K562 (cell line): Measurements from ENCODE around the gene ENTPD8. TPM values are rescaled to one million over a fixed set of nuclear protein-coding genes. Genes with fewer than 3 reads are reported as not detected.

ENCODE experiments used
- BMI1 ChIP-seq: fragments of 150-350 bp; IDR thresholded peaks from 2 replicates; pipeline ENCODE4 v1.6.1; 2014; ENCODE audit warnings: low read length
- CEBPZ ChIP-seq: fragments of 150-350 bp; IDR thresholded peaks from 2 replicates; pipeline ENCODE4 v1.6.1; 2014; ENCODE audit warnings: low read depth, mild to moderate bottlenecking, low read length, borderline replicate concordance
- HMBOX1 ChIP-seq: sonication (generic); IDR thresholded peaks from 2 replicates; pipeline ENCODE4 v1.6.1; 2016
- KAT7 ChIP-seq: sonication (generic); formaldehyde crosslinking; IDR thresholded peaks from 2 replicates; pipeline ENCODE4 v1.8.0; 2022; ENCODE audit warnings: missing genetic modification reagents, mild to moderate bottlenecking, borderline replicate concordance
- MEF2A ChIP-seq: IDR thresholded peaks from 2 replicates; pipeline ENCODE4 v1.6.1; 2011; ENCODE audit warnings: low read depth, mild to moderate bottlenecking, low read length, moderate library complexity; ENCODE audit not compliant: control insufficient read depth
- RBFOX2 ChIP-seq: fragments of 200-400 bp; formaldehyde crosslinking; IDR thresholded peaks from 2 replicates; pipeline ENCODE4 v1.6.1; 2017; ENCODE audit warnings: low read depth, mild to moderate bottlenecking, low read length, moderate library complexity
- SIX5 ChIP-seq, 2 experiments: IDR thresholded peaks; 2 replicates each; pipeline ENCODE4 v1.6.1; 2011; ENCODE audit warnings: low read length in 2 of 2, borderline replicate concordance in 1 of 2, low read depth in 1 of 2, mild to moderate bottlenecking in 1 of 2, moderate library complexity in 1 of 2; ENCODE audit not compliant: insufficient read depth in 1 of 2
- ZBED1 ChIP-seq: IDR thresholded peaks from 2 replicates; pipeline ENCODE4 v1.6.1; 2014
- ZBTB17 ChIP-seq: fragments of 450-650 bp; formaldehyde crosslinking; IDR thresholded peaks from 2 replicates; pipeline ENCODE4 v1.4.0; 2020; ENCODE audit warnings: mild to moderate bottlenecking
- ZBTB33 ChIP-seq: sonication (generic); formaldehyde crosslinking; IDR thresholded peaks from 2 replicates; pipeline ENCODE4 v1.8.1; 2023; ENCODE audit warnings: mild to moderate bottlenecking, missing genetic modification reagents
- ZC3H11A ChIP-seq: IDR thresholded peaks from 2 replicates; pipeline ENCODE4 v1.6.1; 2012; ENCODE audit warnings: low read depth, low read length, improper control_type of control experiment
- ZFPM2 ChIP-seq: fragments of 250-450 bp; sonication (Bioruptor Pico); IDR thresholded peaks from 2 replicates; pipeline ENCODE4 v1.5.1; 2022; ENCODE audit warnings: mild to moderate bottlenecking
- ZNF184 ChIP-seq: sonication (generic); formaldehyde crosslinking; IDR thresholded peaks from 2 replicates; pipeline ENCODE4 v1.5.0; 2020; ENCODE audit warnings: missing genetic modification reagents
- ZNF41 ChIP-seq: fragments of 250-450 bp; sonication (Bioruptor Pico); conservative IDR thresholded peaks from 2 replicates; pipeline ENCODE4 v1.4.0; 2020; ENCODE audit warnings: mild to moderate bottlenecking
- polyA plus RNA-seq, 8 experiments: library from polyadenylated mRNA; depleted of rRNA in 4 of 8; stranded (reverse) in 5 of 8; unstranded in 3 of 8; fragments of >200 nt; fragmentation: Nextera tagmentation in 2 of 8; fragmentation: Illumina TruSeq in 1 of 8; extraction: Ambion mirVana in 2 of 8; extraction: Trizol in 1 of 8; gene quantifications; 2 replicates each; pipeline versions ENCODE4 v1.2.1 to v1.2.3, GENCODE V29; 2011 to 2014; ENCODE audit warnings: inconsistent platforms in 1 of 8, missing spikeins in 1 of 8
- total RNA-seq, 7 experiments: library from RNA; depleted of rRNA in 6 of 7; stranded (reverse); fragments of >200 nt in 6 of 7; fragmentation: Illumina TruSeq in 2 of 7; extraction: Trizol in 2 of 7; gene quantifications; 2 replicates each; pipeline versions ENCODE4 v1.2.1 to v1.2.3, GENCODE V29; 2011 to 2021; ENCODE audit warnings: low replicate concordance in 1 of 7
- TF ChIP-seq, protein P1 (sequence below): fragments of 250-450 bp; sonication (Bioruptor Pico); IDR thresholded peaks from 2 replicates; pipeline ENCODE4 v1.4.0; 2020; ENCODE audit warnings: mild to moderate bottlenecking, moderate library complexity, borderline replicate concordance
- TF ChIP-seq, protein P2 (sequence below): sonication (generic); formaldehyde crosslinking; IDR thresholded peaks from 2 replicates; pipeline ENCODE4 v1.8.0; 2022; ENCODE audit warnings: mild to moderate bottlenecking, missing genetic modification reagents, borderline replicate concordance

ENTPD8 gene
- total and polyA plus RNA-seq, 9 of the 15 experiments (the other 6 are each of a cell fraction or from before 2014, with no cell fraction given): 0.06 to 0.27 (median 0.19) TPM; not detected in 5

GRCh38 chr9:137454597-137455358 is 13.6 kb upstream of the ENTPD8 start (continued):
- no peak for TF ChIP-seq ZBTB17 (CRISPR knock-in tag)
- TF ChIP-seq RBFOX2: peak; percentile 48
- TF ChIP-seq ZNF184 (CRISPR knock-in tag): no peak
- no peak for TF ChIP-seq ZNF41 (CRISPR knock-in tag)
- no peak for TF ChIP-seq HMBOX1
- TF ChIP-seq, protein P1, sequence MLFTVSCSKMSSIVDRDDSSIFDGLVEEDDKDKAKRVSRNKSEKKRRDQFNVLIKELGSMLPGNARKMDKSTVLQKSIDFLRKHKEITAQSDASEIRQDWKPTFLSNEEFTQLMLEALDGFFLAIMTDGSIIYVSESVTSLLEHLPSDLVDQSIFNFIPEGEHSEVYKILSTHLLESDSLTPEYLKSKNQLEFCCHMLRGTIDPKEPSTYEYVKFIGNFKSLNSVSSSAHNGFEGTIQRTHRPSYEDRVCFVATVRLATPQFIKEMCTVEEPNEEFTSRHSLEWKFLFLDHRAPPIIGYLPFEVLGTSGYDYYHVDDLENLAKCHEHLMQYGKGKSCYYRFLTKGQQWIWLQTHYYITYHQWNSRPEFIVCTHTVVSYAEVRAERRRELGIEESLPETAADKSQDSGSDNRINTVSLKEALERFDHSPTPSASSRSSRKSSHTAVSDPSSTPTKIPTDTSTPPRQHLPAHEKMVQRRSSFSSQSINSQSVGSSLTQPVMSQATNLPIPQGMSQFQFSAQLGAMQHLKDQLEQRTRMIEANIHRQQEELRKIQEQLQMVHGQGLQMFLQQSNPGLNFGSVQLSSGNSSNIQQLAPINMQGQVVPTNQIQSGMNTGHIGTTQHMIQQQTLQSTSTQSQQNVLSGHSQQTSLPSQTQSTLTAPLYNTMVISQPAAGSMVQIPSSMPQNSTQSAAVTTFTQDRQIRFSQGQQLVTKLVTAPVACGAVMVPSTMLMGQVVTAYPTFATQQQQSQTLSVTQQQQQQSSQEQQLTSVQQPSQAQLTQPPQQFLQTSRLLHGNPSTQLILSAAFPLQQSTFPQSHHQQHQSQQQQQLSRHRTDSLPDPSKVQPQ (CRISPR knock-in tag): no peak
- no peak for TF ChIP-seq BMI1
- no peak for TF ChIP-seq ZFPM2 (CRISPR knock-in tag)
- TF ChIP-seq MEF2A: no peak
- TF ChIP-seq CEBPZ: no peak
- 0 out of 2 replicates have a peak, but pooled peaks have one; percentile 57 for TF ChIP-seq KAT7 (CRISPR knock-in tag)
- TF ChIP-seq SIX5 (IDR thresholded peaks at IDR 0.05; ENCODE audit: borderline replicate concordance in 1 of 2, insufficient read depth in 1 of 2, low read depth in 1 of 2, low read length in 2 of 2): no peak
- TF ChIP-seq, protein P2, sequence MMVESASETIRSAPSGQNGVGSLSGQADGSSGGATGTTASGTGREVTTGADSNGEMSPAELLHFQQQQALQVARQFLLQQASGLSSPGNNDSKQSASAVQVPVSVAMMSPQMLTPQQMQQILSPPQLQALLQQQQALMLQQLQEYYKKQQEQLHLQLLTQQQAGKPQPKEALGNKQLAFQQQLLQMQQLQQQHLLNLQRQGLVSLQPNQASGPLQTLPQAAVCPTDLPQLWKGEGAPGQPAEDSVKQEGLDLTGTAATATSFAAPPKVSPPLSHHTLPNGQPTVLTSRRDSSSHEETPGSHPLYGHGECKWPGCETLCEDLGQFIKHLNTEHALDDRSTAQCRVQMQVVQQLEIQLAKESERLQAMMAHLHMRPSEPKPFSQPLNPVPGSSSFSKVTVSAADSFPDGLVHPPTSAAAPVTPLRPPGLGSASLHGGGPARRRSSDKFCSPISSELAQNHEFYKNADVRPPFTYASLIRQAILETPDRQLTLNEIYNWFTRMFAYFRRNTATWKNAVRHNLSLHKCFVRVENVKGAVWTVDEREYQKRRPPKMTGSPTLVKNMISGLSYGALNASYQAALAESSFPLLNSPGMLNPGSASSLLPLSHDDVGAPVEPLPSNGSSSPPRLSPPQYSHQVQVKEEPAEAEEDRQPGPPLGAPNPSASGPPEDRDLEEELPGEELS (CRISPR knock-in tag): no peak
- no peak for TF ChIP-seq ZBED1
- no peak for TF ChIP-seq ZC3H11A
- peak; percentile 79 for TF ChIP-seq ZBTB33 (CRISPR knock-in tag)
